ENCODE data around the gene KIAA0825.

GRCh38 chr5:94268226-94268625, 350.2 kb downstream of the KIAA0825 start:
- TF ChIP-seq POLR2A (IDR thresholded peaks at IDR 0.05) (no peak), CTCF (IDR thresholded peaks at IDR 0.05) (no peak), POLR2AphosphoS5 (IDR thresholded peaks at IDR 0.05) (no peak), EP300 (IDR thresholded peaks at IDR 0.05) (no peak)
